ENCODE measurements around the gene TNFRSF1A. TPM values are rescaled to one million over a fixed set of nuclear protein-coding genes. Genes with fewer than 3 reads are reported as not detected.

TNFRSF1A gene
- total and polyA plus RNA-seq, 2 of the 13 experiments (the other 11 are each of a cell fraction or from before 2014, with no cell fraction given): 41.5 to 61.2 TPM

- no peak for TF ChIP-seq GMEB1 (CRISPR knock-in tag; IDR thresholded peaks at IDR 0.05; ENCODE audit: borderline replicate concordance)
- TF ChIP-seq ZNF782 (CRISPR knock-in tag; IDR thresholded peaks at IDR 0.05; ENCODE audit: borderline replicate concordance): 0 out of 2 replicates have a peak, but pooled peaks have one; percentile 56
- no peak for TF ChIP-seq ZNF124 (CRISPR knock-in tag; IDR thresholded peaks at IDR 0.05)
- no peak for TF ChIP-seq ZMAT5 (CRISPR knock-in tag; IDR thresholded peaks at IDR 0.05; ENCODE audit: borderline replicate concordance, low read depth)
- peak; percentile 65 for TF ChIP-seq CCAR2 (optimal IDR thresholded peaks at IDR 0.05; ENCODE audit: low read depth, low read length)
- no peak; the same call in 1 of the 2 replicates for TF ChIP-seq JDP2 (CRISPR knock-in tag; IDR thresholded peaks at IDR 0.05; ENCODE audit: borderline replicate concordance)
- 0 out of 2 replicates have a peak, but pooled peaks have one; percentile 47 for TF ChIP-seq PHF20 (CRISPR knock-in tag; IDR thresholded peaks at IDR 0.05)
- TF ChIP-seq FOXO4 (CRISPR knock-in tag; conservative IDR thresholded peaks at IDR 0.05): no peak
- 0 out of 2 replicates have a peak, but pooled peaks have one; percentile 19 for TF ChIP-seq TFAP4 (IDR thresholded peaks at IDR 0.05; ENCODE audit: borderline replicate concordance, low read depth)
- peak; percentile 83; the same call in 1 of the 2 replicates for TF ChIP-seq ZNF34 (CRISPR knock-in tag; IDR thresholded peaks at IDR 0.05; ENCODE audit: borderline replicate concordance)
- peak; percentile 83; the same call in 1 of the 2 replicates for TF ChIP-seq ZNF615 (CRISPR knock-in tag; IDR thresholded peaks at IDR 0.05; ENCODE audit: borderline replicate concordance)
- no peak for TF ChIP-seq PBX2 (CRISPR knock-in tag; IDR thresholded peaks at IDR 0.05)
- TF ChIP-seq JUND (CRISPR knock-in tag; IDR thresholded peaks at IDR 0.05): no peak; the same call in 1 of the 2 replicates
- TF ChIP-seq ZNF136 (CRISPR knock-in tag; IDR thresholded peaks at IDR 0.05; ENCODE audit: low read depth): no peak
- no peak for TF ChIP-seq NFAT5 (CRISPR knock-in tag; IDR thresholded peaks at IDR 0.05)
- no peak for TF ChIP-seq ZNF724P (CRISPR knock-in tag; IDR thresholded peaks at IDR 0.05; ENCODE audit: borderline replicate concordance)
- TF ChIP-seq ZNF296 (CRISPR knock-in tag; conservative IDR thresholded peaks at IDR 0.05): no peak
Observed at GRCh38 chr12:6336079-6336888, 5.6 kb downstream of the TNFRSF1A start (continued).
